ENCODE results near the gene NTM. TPM values are rescaled to one million over a fixed set of nuclear protein-coding genes. Genes with fewer than 3 reads are reported as not detected.

Gene NTM
- total and polyA plus RNA-seq, 2 of the 8 experiments (the other 6 are each of a cell fraction or from before 2014, with no cell fraction given): 13.4 to 20.0 TPM

- TF ChIP-seq CHD7 (IDR thresholded peaks at IDR 0.05; ENCODE audit: insufficient replicate concordance, low read length): no peak
Observed at GRCh38 chr11:131695889-131696429, 325.5 kb downstream of the NTM start (continued).
